Measurements from ENCODE around the gene COL1A2. TPM values are rescaled to one million over a fixed set of nuclear protein-coding genes. Genes with fewer than 3 reads are reported as not detected.

The COL1A2 gene
- total RNA-seq, 1 experiment from 2014 or later: 0.12 TPM

DNA sequence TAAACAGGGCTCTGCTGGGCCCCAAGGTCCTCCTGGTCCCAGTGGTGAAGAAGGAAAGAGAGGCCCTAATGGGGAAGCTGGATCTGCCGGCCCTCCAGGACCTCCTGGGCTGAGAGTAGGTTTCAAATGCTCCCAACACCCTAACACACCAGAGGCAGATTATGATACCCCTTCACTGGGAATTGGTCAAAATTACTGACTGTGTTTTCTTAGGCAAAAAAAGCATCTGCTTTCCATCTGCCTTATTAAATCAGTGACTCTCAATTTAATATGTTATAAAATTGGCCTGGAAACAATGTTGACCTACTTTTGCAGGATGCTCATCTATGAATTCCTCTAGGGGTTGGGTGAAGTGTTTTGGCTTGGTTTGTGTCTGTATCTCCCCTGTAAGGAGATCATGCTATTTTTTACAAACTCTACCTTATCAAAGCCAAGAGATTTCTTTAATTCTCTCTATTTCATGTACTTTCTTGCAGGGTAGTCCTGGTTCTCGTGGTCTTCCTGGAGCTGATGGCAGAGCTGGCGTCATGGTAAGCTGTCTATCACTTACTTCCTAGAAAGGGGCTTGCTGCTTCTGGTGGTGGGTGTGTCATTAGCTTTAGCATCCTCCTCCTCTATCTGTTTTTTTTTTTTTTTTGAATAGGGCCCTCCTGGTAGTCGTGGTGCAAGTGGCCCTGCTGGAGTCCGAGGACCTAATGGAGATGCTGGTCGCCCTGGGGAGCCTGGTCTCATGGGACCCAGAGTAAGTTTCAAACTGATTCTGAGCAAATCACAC, 15.9 kb downstream of the COL1A2 start:
- Histone ChIP-seq H3K4me3 (no peak overlapping the region), H3K36me3 (no peaks in the 10 kb centered on the region)

DNA sequence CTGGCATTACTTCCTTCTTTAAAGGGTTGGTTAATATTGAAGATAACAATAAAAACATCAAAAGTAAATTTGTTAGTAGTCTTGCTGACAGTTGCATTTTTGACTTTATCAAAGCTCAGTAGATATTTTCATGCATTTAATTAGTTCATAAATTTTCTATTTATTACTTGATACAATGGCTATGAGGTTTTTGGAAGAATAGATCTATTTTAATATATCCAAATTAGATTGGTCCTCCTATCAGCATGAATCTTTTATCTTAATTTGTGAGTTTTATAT, 16.4 kb downstream of the COL1A2 start:
- no peak for DNase-seq
- Histone ChIP-seq H3K4me3 (no peak overlapping the region), H3K27me3 (no peaks in the 10 kb centered on the region), H3K27ac (no peak overlapping the region), H3K4me1 (peaks cover 34% of the 10 kb centered on the region), H3K36me3 (no peaks in the 10 kb centered on the region), H3K9me3 (replicated peaks) (no peaks in the 10 kb centered on the region)

More for the DNA sequence above, 15.9 kb downstream of the COL1A2 start:
- no peaks in the 10 kb centered on the region for H3K27me3 ChIP-seq
- H3K9me3 ChIP-seq (replicated peaks): no peaks in the 10 kb centered on the region
- H3K27ac ChIP-seq: no peak overlapping the region
- no peak for DNase-seq
- peaks cover 31% of the 10 kb centered on the region for H3K4me1 ChIP-seq

DNA sequence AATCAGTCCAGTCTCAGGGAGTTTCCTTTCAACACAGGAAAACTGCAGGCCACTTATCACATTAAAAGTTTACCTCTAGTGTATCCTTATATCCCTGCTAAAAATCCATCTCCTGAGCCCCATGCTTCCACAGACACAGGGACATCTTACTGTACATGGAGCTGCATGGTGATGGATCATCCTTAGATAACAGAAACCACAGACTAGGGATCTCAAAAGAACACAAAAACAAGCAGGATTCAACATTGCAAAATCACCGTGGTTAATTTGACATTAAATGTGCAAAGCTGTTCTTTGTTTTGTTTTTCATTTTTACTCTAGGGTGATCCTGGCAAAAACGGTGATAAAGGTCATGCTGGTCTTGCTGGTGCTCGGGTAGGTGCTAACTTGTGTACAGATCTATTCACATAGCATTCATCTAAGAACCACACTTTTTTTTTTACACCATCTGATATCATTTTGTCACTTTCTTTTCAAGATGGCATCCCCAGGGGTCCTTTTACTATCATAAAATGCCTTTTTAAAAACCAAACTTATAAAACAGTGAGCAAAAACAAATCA, 18.1 kb downstream of the COL1A2 start:
- Histone ChIP-seq H3K4me1 (peaks cover 50% of the 10 kb centered on the region), H3K27ac (no peak overlapping the region), H3K27me3 (no peaks in the 10 kb centered on the region), H3K9me3 (replicated peaks) (no peaks in the 10 kb centered on the region), H3K36me3 (no peaks in the 10 kb centered on the region), H3K4me3 (no peak overlapping the region)
- peak in 1 of 2 experiments; percentile 18 for DNase-seq

- 0 out of 2 replicates have a peak overlapping the region, but pooled peaks have one; percentile 1 for H3K27ac ChIP-seq
Observed at GRCh38 chr7:94414481-94414880, 19.8 kb downstream of the COL1A2 start.

DNA sequence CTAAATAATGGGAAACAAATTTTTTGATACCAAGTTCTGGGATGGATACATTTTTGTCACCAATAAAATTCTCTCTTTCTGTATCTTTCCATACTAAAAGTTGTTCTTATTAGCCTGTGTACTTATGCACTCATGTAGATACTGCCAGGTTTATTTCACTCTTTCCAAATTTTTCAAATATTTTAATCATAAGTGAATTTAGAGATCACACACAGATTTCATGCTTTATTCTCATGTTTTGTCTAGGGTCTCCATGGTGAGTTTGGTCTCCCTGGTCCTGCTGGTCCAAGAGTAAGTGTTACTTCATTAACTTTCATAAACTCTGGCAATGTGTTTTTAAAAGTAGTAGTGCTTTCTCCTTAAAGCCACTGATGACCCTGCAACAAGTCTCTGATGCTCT, 20.3 kb downstream of the COL1A2 start:
- H3K4me3 ChIP-seq: no peak overlapping the region
- H3K9me3 ChIP-seq (replicated peaks): no peaks in the 10 kb centered on the region
- no peak overlapping the region for H3K27ac ChIP-seq
- H3K4me1 ChIP-seq: peaks cover 64% of the 10 kb centered on the region
- no peak for DNase-seq
- H3K27me3 ChIP-seq: no peaks in the 10 kb centered on the region
- H3K36me3 ChIP-seq: no peaks in the 10 kb centered on the region

More at GRCh38 chr7:94414481-94414880, 19.8 kb downstream of the COL1A2 start:
- peak; percentile 28 to 82 for DNase-seq
- H3K9me3 ChIP-seq (replicated peaks): no peaks in the 10 kb centered on the region
- no peaks in the 10 kb centered on the region for H3K36me3 ChIP-seq
- H3K4me1 ChIP-seq: peaks cover 64% of the 10 kb centered on the region
- H3K27me3 ChIP-seq: no peaks in the 10 kb centered on the region
- no peak overlapping the region for H3K4me3 ChIP-seq

DNA sequence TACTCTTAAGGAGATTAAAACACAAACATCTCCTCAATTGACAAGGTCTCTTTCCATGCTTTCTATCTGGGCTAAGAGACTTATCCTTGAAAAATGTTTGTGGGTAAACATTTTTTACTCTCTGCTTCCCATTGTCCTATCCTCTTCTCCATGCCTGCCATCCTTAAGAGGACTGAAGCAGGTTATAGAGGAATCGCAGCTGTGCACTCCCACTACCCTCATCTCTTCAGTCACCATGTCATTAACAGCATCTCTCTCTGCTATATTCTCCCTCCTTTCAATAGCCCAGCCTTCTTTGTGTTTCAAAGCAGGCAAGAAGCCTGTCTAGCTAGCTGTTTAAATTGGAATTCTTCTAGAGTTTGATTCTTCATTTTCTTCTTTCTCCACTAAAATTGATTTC, 22.6 kb downstream of the COL1A2 start:
- Histone ChIP-seq H3K9me3 (replicated peaks) (no peaks in the 10 kb centered on the region), H3K27ac (peak overlapping the region; percentile 47), H3K36me3 (no peaks in the 10 kb centered on the region), H3K4me3 (no peak overlapping the region), H3K27me3 (no peaks in the 10 kb centered on the region), H3K4me1 (peaks cover 64% of the 10 kb centered on the region)
- no peak for DNase-seq

DNA sequence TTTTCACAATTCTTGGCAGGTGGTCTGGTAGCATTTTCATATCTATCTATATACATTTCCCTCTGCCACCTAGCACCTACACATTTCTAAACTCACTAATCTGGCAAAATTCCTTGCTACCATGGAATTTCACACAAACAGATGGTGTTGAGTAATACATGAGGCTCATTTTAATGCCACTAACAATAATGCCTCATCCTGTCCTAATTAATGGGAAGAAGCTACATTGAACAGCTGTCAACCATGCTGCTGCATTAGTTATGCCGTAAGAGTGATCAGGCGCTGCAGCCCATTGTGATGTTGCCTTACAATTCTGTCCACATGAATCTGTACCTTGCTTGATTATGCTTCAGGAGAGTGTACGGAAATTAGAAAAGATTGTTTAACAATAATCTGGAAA, 23.2 kb downstream of the COL1A2 start:
- H3K27ac ChIP-seq: peak overlapping the region; percentile 47
- peaks cover 59% of the 10 kb centered on the region for H3K4me1 ChIP-seq
- DNase-seq: peak; percentile 47 to 68

DNA sequence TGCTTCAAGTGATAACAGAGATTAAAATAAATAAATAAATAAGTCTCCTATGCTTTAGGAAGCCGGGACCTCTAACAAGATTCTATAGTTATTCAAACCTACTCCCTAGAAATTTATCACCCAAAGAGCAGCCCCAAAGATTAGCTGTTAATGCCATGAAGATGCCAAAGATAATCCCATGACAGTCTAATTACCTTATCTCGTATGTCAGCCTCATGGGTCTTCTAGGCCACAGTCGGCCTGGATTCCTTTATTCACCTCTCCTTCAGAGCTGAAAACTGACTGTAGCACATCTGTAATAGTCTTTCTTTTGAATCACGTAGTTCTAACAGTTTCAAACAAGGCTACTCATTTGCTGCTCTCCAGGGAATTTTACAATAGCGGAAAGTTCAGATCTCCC, 24.2 kb downstream of the COL1A2 start:
- H3K36me3 ChIP-seq: no peaks in the 10 kb centered on the region
- H3K4me1 ChIP-seq: peaks cover 51% of the 10 kb centered on the region
- H3K27ac ChIP-seq: peak overlapping the region; percentile 47; the same call in 1 of the 2 replicates
- H3K27me3 ChIP-seq: no peaks in the 10 kb centered on the region
- no peaks in the 10 kb centered on the region for H3K9me3 ChIP-seq (replicated peaks)
- peak in 1 of 2 experiments; percentile 42 for DNase-seq
- H3K4me3 ChIP-seq: no peak overlapping the region

More for the DNA sequence above, 23.2 kb downstream of the COL1A2 start:
- H3K9me3 ChIP-seq (replicated peaks): no peaks in the 10 kb centered on the region
- H3K36me3 ChIP-seq: no peaks in the 10 kb centered on the region
- H3K4me3 ChIP-seq: no peak overlapping the region
- no peaks in the 10 kb centered on the region for H3K27me3 ChIP-seq

DNA sequence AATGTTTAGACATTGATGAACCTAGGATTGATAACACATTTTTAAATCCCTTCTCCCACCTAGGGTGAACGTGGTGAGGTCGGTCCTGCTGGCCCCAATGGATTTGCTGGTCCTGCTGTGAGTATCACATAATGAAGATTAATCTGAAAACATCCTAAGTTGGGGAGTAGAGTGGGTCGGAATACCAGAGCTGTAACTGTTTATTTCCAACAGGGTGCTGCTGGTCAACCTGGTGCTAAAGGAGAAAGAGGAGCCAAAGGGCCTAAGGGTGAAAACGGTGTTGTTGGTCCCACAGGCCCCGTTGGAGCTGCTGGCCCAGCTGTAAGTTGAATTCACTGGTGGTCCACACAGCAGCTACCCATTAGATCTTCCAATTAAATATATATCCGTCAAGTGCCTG, 25.6 kb downstream of the COL1A2 start:
- peaks cover 3% of the 10 kb centered on the region; the same call in 1 of the 2 replicates for H3K9me3 ChIP-seq (replicated peaks)
- no peak for DNase-seq
- H3K27me3 ChIP-seq: no peaks in the 10 kb centered on the region
- H3K36me3 ChIP-seq: no peaks in the 10 kb centered on the region
- H3K4me1 ChIP-seq: peaks cover 36% of the 10 kb centered on the region
- no peak overlapping the region for H3K4me3 ChIP-seq
- no peak overlapping the region for H3K27ac ChIP-seq

GRCh38 chr7:94421681-94422080, 27.0 kb downstream of the COL1A2 start:
- H3K27me3 ChIP-seq: no peaks in the 10 kb centered on the region

GRCh38 chr7:94422136-94422535, 27.4 kb downstream of the COL1A2 start:
- DNase-seq: no peak
- H3K27ac ChIP-seq: no peak overlapping the region
- peaks cover 6% of the 10 kb centered on the region; the same call in 1 of the 2 replicates for H3K9me3 ChIP-seq (replicated peaks)
- H3K4me3 ChIP-seq: no peak overlapping the region
- peaks cover 21% of the 10 kb centered on the region for H3K4me1 ChIP-seq
- H3K27me3 ChIP-seq: no peaks in the 10 kb centered on the region
- no peaks in the 10 kb centered on the region for H3K36me3 ChIP-seq

More at GRCh38 chr7:94421681-94422080, 27.0 kb downstream of the COL1A2 start:
- Histone ChIP-seq H3K36me3 (no peaks in the 10 kb centered on the region), H3K4me3 (no peak overlapping the region), H3K9me3 (replicated peaks) (peaks cover 6% of the 10 kb centered on the region; the same call in 1 of the 2 replicates), H3K4me1 (peaks cover 26% of the 10 kb centered on the region), H3K27ac (no peak overlapping the region)
- no peak for DNase-seq

DNA sequence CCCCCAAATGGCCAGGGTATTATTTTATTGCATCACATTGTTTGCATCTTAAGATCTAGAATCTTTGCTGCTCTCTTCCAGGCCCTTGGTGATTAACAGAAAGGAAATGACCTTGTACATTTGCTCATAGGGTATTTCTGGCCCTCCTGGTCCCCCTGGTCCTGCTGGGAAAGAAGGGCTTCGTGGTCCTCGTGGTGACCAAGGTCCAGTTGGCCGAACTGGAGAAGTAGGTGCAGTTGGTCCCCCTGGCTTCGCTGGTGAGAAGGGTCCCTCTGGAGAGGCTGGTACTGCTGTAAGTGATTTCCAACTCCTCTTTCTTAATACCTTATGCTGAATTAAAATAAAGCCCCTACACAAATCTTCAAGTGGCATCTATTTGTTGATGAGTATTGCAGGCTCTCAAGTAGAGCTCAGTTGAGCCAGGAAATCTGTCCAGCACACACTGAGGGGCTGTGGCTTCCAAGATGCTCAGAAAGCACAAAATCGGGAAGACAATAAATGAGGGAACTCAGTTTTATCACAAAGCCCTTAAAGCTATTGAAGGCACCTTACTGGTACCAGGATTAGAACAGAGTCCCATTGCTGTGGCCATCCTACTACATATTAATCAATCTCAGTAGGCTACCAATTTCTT, 28.2 kb downstream of the COL1A2 start:
- Histone ChIP-seq H3K27me3 (no peaks in the 10 kb centered on the region), H3K36me3 (no peaks in the 10 kb centered on the region)
- no peak for DNase-seq

DNA sequence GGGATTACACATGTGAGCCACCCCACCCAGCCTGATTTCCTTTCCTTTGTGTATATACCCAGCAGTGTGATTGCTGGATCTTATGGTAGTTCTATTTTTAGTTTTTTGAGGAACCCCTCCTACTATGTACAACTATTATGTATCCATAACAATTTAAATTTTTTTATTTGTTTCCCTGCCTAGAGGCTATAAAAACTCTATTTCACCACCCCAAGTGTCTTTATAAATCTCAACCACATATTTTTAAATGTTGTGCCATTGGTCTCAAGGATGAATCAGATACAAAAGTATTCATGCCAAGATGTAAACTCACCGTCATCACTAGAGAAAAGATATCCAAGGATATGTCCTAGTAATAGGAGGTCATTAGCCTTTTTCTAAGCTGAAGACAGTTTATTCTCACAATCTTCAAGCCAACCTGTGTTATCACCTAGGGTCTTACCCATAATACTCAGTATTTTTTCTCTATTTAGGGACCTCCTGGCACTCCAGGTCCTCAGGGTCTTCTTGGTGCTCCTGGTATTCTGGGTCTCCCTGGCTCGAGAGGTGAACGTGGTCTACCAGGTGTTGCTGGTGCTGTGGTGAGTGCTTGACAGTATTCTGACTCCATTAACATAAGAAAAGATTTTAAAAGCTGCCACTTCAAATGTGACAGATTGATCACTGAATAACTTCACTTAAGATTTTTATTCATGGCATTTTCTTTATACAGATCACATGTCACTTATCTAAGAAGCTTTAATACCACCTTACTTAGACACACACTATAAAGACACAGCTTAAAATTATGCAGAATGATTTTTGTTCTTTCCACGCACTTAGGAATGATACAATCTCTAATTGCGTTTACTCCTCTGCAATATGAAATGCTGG, 29.4 kb downstream of the COL1A2 start:
- H3K27ac ChIP-seq: no peak overlapping the region
- peaks cover 1% of the 10 kb centered on the region; the same call in 1 of the 2 replicates for H3K4me1 ChIP-seq
- H3K27me3 ChIP-seq: no peaks in the 10 kb centered on the region
- no peak for DNase-seq
- H3K36me3 ChIP-seq: no peaks in the 10 kb centered on the region
- peaks cover 6% of the 10 kb centered on the region; the same call in 1 of the 2 replicates for H3K9me3 ChIP-seq (replicated peaks)
- H3K4me3 ChIP-seq: no peak overlapping the region

More for the DNA sequence above, 28.2 kb downstream of the COL1A2 start:
- Histone ChIP-seq H3K9me3 (replicated peaks) (peaks cover 6% of the 10 kb centered on the region; the same call in 1 of the 2 replicates), H3K27ac (no peak overlapping the region), H3K4me3 (no peak overlapping the region), H3K4me1 (peaks cover 13% of the 10 kb centered on the region)

DNA sequence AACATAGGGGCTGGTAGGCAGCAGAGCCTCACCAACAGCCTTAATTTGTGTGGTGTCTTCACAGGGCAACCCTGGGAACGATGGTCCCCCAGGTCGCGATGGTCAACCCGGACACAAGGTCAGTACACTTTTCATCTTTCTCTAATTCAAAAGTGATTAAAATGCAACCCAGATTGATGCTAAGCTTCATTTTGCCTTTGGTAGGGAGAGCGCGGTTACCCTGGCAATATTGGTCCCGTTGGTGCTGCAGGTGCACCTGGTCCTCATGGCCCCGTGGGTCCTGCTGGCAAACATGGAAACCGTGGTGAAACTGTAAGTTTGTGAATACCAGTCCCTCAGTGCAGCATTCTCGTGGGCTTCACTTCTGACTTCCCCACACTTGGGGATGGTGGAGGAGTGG, 30.9 kb downstream of the COL1A2 start:
- H3K36me3 ChIP-seq: no peaks in the 10 kb centered on the region
- H3K27me3 ChIP-seq: no peaks in the 10 kb centered on the region
- no peak overlapping the region for H3K27ac ChIP-seq
- no peak overlapping the region for H3K4me3 ChIP-seq
- DNase-seq: no peak
- no peaks in the 10 kb centered on the region for H3K4me1 ChIP-seq
- H3K9me3 ChIP-seq (replicated peaks): peaks cover 6% of the 10 kb centered on the region; the same call in 1 of the 2 replicates
